Mucosa of rectum (tissue), 2 donors: ENCODE data around the gene SIRT7.
"Not testable (repeated sequence)": the region's sequence is repeated elsewhere in the genome, so short reads cannot be mapped to it uniquely, and the experiment has no call there.

Experiments used
- H3K27ac ChIP-seq, 2 donors: one replicate each; pipeline ENCODE4 v1.7.0; 2013; ENCODE audit warnings: inconsistent platforms in 2 of 2, low read depth in 2 of 2, low read length in 2 of 2
- H3K27me3 ChIP-seq, 2 donors: one replicate each; pipeline ENCODE4 v1.7.0; 2013; ENCODE audit warnings: low read length in 2 of 2; ENCODE audit not compliant: control insufficient read depth in 2 of 2, insufficient read depth in 2 of 2
- H3K36me3 ChIP-seq, 2 donors: one replicate each; pipeline ENCODE4 v1.7.0; 2013; ENCODE audit warnings: low read length in 2 of 2; ENCODE audit not compliant: control insufficient read depth in 2 of 2, insufficient read depth in 2 of 2
- H3K4me1 ChIP-seq, 2 donors: one replicate each; pipeline ENCODE4 v1.7.0; 2013; ENCODE audit warnings: low read length in 2 of 2, mild to moderate bottlenecking in 1 of 2; ENCODE audit not compliant: control insufficient read depth in 2 of 2, insufficient read depth in 2 of 2
- H3K4me3 ChIP-seq, 2 donors: one replicate each; pipeline ENCODE4 v1.7.0; 2013; ENCODE audit warnings: low read length in 2 of 2
- H3K9ac ChIP-seq, 2 donors: one replicate each; pipeline ENCODE4 v1.7.0; 2013; ENCODE audit warnings: low read length in 2 of 2, low read depth in 1 of 2, mild to moderate bottlenecking in 1 of 2
- H3K9me3 ChIP-seq, 2 donors: one replicate each; pipeline ENCODE4 v1.7.0; 2013; ENCODE audit warnings: low read length in 2 of 2; ENCODE audit not compliant: control insufficient read depth in 2 of 2
- donor health status: healthy.
- donor health status: Normal muscosa, but diverticular disease.

Gene SIRT7

DNA sequence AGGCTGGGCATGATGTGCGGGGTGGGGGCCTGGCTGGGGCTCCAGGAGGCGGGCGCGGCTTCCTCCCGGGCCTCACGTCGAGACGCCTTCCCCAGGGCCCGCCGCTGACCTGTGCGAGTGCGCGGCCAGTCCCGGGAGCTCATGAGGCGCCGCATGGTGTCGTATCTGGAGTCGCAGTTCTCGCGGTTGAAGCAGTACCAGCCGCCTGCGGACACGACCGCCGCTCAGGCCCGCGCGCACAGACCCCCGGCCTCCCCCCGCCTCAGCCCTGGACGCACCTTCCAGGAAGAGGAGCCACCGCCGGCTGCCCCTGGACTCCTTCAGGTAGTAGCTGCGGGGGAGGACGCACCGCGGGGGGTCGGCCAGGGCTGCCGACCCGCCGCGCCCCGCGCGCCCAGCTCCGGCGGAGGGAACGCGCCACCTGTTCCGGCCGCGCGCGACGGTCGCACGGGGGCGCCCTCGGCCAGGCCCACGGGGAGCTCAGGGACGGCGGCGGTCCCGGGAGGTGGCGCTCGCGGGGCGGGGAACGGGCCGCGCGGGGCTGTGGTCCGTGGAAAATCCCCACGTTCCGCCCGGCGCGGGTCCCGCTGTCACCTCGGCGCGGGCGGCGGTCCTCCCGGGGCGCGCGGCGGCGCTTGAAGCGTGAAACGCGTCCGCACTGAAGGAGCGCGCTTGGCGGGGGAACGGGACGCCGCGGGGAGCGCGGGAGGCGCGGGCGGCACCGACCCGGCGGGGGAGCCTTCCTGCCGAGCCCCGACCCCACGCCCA is 41.6 kb upstream of the SIRT7 start:
- Histone ChIP-seq H3K27ac (no peak overlapping the region), H3K9ac (no peak overlapping the region), H3K4me1 (peaks cover 9 to 10% of the 10 kb centered on the region in 2 donors), H3K27me3 (peaks cover 32 to 53% of the 10 kb centered on the region in 2 donors), H3K4me3 (peak overlapping the region; percentile 13 to 30), H3K36me3 (no peaks in the 10 kb centered on the region), H3K9me3 (no peaks in the 10 kb centered on the region)

GRCh38 chr17:81958633-81959342 is 40.8 kb upstream of the SIRT7 start:
- no peak overlapping the region for H3K9ac ChIP-seq
- no peaks in the 10 kb centered on the region for H3K36me3 ChIP-seq
- no peak overlapping the region for H3K27ac ChIP-seq
- H3K4me3 ChIP-seq, result no peak overlapping the region
- no peaks in the 10 kb centered on the region for H3K9me3 ChIP-seq
- peaks cover 27 to 45% of the 10 kb centered on the region in 2 donors for H3K27me3 ChIP-seq
- H3K4me1 ChIP-seq, result peaks cover 9 to 10% of the 10 kb centered on the region in 2 donors

GRCh38 chr17:81957691-81958432 is 39.9 kb upstream of the SIRT7 start:
- H3K27me3 ChIP-seq, result peaks cover 22 to 37% of the 10 kb centered on the region in 2 donors
- H3K27ac ChIP-seq, result no peak overlapping the region

DNA sequence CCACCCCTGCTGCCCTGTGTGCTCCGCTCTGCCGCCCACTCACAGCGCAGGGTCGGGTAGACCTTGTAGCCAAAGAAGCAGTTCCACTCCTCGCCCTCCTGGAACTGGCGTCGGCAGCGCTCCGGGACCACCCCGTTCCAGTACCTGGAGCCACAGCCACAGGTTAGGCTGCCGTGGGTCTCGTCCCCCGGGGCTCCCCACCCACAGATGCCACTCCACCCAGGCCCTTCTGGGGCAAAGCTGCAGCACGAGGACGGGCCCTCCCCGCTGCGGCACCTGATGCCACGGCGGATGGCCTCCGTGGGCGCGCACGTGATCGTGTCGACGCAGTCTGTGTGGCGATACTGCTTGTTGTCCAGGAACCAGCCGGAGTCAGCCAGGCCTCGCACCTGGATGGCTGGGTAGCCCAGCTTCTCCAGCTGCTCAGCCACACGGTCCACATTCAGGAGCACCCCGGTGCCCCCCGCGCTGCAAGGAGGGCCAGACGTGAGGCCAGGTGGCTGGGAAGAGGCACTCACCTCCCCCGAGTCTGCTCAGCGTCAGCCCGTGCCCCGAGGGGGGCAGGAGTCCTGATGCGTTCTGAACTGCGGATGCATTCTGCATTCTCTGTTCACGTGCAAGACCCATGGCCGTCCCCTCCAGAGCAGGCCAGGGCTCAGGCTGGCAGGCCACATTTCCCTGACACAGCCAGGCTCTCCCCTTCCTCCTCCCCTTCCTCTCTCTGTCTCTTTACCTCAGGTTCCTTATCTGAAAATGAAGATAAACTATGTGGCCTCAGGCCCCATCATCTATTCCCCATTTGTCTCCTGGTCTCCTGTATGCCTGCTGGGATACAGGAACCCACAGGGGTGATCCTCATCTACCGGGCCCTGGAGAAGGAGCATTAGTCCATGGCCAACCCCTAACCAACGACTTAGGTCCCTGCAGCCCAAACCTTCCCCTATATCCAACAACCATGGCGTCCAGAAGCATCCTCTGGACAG is 38.9 kb upstream of the SIRT7 start:
- H3K9ac ChIP-seq, result no peak overlapping the region
- no peak overlapping the region for H3K4me3 ChIP-seq
- no peak overlapping the region for H3K27ac ChIP-seq
- H3K9me3 ChIP-seq, result no peaks in the 10 kb centered on the region
- peaks cover 15 to 29% of the 10 kb centered on the region in 2 donors for H3K27me3 ChIP-seq
- no peaks in the 10 kb centered on the region for H3K36me3 ChIP-seq
- peaks cover 9 to 10% of the 10 kb centered on the region in 2 donors for H3K4me1 ChIP-seq

More at GRCh38 chr17:81957691-81958432, 39.9 kb upstream of the SIRT7 start:
- Histone ChIP-seq H3K4me3 (no peak overlapping the region), H3K9ac (no peak overlapping the region), H3K36me3 (no peaks in the 10 kb centered on the region), H3K9me3 (no peaks in the 10 kb centered on the region), H3K4me1 (peaks cover 9 to 10% of the 10 kb centered on the region in 2 donors)

DNA sequence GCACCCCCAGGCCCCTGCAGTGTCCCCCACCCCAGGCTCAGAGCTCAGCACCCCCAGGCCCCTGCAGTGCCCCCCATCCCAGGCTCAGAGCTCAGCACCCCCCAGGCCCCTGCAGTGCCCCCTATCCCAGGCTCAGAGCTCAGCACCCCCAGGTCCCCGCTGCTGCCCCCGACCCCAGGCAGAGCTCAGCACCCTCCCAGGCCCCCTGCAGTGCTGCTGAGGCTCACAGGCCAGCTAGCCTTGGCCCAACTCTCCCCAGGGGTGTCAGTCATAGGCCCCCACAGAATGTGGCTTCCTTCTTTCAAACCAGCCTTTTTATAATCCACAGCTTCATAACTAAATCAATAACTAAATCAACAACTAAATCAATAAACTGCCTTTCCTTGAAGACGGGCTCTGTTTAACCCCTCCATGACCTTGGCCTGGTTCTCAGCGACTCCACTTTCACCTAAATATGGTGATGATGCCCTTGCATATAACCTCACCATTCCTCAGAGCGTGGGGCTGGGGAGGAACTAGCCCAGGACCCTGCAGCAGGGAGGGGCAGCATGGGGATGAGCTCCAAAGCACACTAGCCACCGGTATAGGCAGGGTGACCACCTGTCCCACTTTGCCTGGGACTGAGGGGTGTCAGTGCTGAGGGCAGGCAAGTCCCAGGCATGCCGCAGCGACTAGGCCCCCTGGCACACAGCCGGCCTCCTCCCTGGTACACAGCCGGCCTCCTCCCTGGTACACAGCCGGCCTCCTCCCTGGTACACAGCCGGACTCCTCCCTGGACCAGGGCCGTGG is 38.0 kb upstream of the SIRT7 start:
- Histone ChIP-seq H3K4me1 (peaks cover 9 to 10% of the 10 kb centered on the region in 2 donors), H3K27me3 (peaks cover 15 to 27% of the 10 kb centered on the region in 2 donors), H3K4me3 (no peak overlapping the region), H3K9me3 (no peaks in the 10 kb centered on the region), H3K27ac (no peak overlapping the region), H3K36me3 (no peaks in the 10 kb centered on the region), H3K9ac (no peak overlapping the region)

- H3K9me3 ChIP-seq, result no peaks in the 10 kb centered on the region
- H3K9ac ChIP-seq, result no peak overlapping the region
- H3K4me1 ChIP-seq, result peaks cover 7 to 9% of the 10 kb centered on the region in 2 donors
- H3K4me3 ChIP-seq, result no peak overlapping the region
- no peaks in the 10 kb centered on the region for H3K36me3 ChIP-seq
- H3K27ac ChIP-seq, result no peak overlapping the region
- H3K27me3 ChIP-seq, result peaks cover 15 to 22% of the 10 kb centered on the region in 2 donors
Measured at GRCh38 chr17:81955058-81955681, 37.2 kb upstream of the SIRT7 start.

DNA sequence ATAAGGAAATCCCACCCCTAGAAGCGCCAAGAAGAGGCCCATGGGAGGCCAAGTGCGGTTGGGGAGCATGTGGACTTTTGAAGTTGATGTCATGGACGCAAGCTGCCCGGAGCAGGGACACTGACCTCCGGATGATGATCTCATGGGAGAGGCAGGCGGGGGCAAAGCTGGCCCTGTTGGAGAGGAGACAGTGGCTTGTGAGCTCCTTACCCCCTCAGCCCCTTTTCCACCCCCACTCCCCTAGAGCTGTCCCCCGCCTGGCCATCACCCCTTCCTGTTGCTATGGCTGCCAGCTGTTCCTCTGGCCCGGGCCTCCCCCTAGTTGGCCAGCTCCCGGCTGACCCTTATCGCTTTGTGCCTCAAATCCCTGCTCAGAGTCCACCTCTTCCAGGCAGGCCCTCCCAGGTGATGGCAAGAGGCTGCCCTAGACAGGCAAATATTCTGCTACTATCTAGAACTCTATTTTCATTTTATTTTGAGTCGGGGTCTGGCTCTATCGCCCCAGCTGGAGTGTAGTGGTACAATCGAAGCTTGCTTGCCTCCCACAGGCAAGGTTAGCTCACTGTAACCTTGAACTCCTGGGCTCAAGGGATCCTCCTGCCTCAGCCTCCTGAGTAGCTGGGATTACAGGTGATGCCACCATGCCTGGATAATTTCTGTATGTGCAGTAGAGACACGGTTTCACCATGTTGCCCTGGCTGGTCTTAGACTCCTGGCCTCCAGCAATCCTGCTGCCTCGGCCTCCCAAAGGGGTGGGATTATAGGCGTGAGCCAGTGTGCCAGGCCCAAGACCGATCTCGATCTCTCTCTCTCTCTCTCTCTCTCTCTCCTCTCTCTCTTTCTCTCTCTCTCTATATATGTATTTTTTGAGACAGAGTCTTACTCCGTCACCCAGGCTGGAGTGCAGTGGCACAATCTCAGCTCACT is 36.4 kb upstream of the SIRT7 start:
- Histone ChIP-seq H3K27ac (no peak overlapping the region), H3K9ac (no peak overlapping the region), H3K27me3 (peaks cover 15 to 18% of the 10 kb centered on the region in 2 donors), H3K9me3 (no peaks in the 10 kb centered on the region), H3K4me1 (peaks cover 1 to 3% of the 10 kb centered on the region in 2 donors), H3K36me3 (no peaks in the 10 kb centered on the region), H3K4me3 (no peak overlapping the region)

DNA sequence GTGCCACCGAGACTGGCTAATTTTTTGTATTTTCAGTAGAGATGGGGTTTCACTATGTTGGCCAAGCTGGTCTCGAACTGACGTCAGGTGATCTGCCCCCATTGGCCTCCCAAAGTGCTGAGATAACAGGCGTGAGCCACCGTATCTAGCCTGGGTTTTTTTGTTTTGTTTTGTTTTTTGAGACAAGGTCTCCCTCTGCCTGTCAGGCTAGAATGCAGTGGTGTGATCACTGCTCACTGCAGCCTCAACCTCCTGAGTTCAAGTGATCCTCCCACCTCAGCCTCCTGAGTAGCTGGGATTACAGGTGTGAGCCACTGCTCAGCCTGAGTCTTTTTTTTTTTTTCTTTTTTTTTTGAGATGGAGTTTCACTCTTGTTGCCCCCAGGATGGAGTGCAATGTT is 35.5 kb upstream of the SIRT7 start:
- H3K9ac ChIP-seq, H3K4me3 ChIP-seq, H3K27ac ChIP-seq, H3K27me3 ChIP-seq, H3K9me3 ChIP-seq, H3K36me3 ChIP-seq, H3K4me1 ChIP-seq: not testable (repeated sequence)
